Right atrium auricular region (tissue), 2 donors: Measurements from ENCODE around the gene PRR35. TPM values are rescaled to one million over a fixed set of nuclear protein-coding genes. Genes with fewer than 3 reads are reported as not detected.

ENCODE experiments used
- DNase-seq: peaks from one replicate; pipeline ENCODE4 v3.0.0-alpha.2; 2019; ENCODE audit warnings: low spot score
- H3K27ac ChIP-seq, 2 donors: fragments of 200-600 bp; sonication (generic); 1 replicate in 1 of 2; 2 replicates in 1 of 2; pipeline ENCODE4 v1.5.1; 2016 to 2019
- H3K27me3 ChIP-seq, 2 donors: fragments of 200-600 bp; sonication (generic); one replicate each; pipeline versions ENCODE4 v1.5.1 to v1.6.0; 2017 to 2019
- H3K36me3 ChIP-seq: fragments of 200-600 bp; sonication (generic); one replicate; pipeline ENCODE4 v1.5.1; 2016
- H3K4me1 ChIP-seq, 2 donors: fragments of 200-600 bp; sonication (generic); one replicate each; pipeline versions ENCODE4 v1.5.1 to v1.6.0; 2017 to 2019
- H3K4me3 ChIP-seq, 2 donors: fragments of 200-600 bp; sonication (generic); 1 replicate in 1 of 2; 2 replicates in 1 of 2; pipeline ENCODE4 v1.5.1; 2017 to 2019; ENCODE audit warnings: mild to moderate bottlenecking in 1 of 2, moderate library complexity in 1 of 2
- H3K9me3 ChIP-seq, 2 donors: fragments of 200-600 bp; sonication (generic); one replicate each; pipeline ENCODE4 v1.5.1; 2019
- total RNA-seq, 2 donors: library from RNA; depleted of rRNA; stranded (reverse); fragments of >200 nt; gene quantifications; one replicate each; pipeline ENCODE4 v1.1.0, GENCODE V29; 2016
- TF ChIP-seq, protein P1 (sequence below), 2 donors: fragments of 200-600 bp; sonication (generic); IDR thresholded peaks; one replicate each; pipeline ENCODE4 v1.5.1; 2019; ENCODE audit warnings: antibody characterized with exemption in 2 of 2

Gene PRR35
- total RNA-seq, 2 donors from 2014 or later = not detected

- no peaks in the 10 kb centered on the region for H3K27me3 ChIP-seq
- no peak overlapping the region for H3K4me3 ChIP-seq
- TF ChIP-seq, protein P1, sequence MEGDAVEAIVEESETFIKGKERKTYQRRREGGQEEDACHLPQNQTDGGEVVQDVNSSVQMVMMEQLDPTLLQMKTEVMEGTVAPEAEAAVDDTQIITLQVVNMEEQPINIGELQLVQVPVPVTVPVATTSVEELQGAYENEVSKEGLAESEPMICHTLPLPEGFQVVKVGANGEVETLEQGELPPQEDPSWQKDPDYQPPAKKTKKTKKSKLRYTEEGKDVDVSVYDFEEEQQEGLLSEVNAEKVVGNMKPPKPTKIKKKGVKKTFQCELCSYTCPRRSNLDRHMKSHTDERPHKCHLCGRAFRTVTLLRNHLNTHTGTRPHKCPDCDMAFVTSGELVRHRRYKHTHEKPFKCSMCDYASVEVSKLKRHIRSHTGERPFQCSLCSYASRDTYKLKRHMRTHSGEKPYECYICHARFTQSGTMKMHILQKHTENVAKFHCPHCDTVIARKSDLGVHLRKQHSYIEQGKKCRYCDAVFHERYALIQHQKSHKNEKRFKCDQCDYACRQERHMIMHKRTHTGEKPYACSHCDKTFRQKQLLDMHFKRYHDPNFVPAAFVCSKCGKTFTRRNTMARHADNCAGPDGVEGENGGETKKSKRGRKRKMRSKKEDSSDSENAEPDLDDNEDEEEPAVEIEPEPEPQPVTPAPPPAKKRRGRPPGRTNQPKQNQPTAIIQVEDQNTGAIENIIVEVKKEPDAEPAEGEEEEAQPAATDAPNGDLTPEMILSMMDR (IDR thresholded peaks at IDR 0.05) = no peak
- no peak overlapping the region for H3K27ac ChIP-seq
- no peaks in the 10 kb centered on the region for H3K9me3 ChIP-seq
- DNase-seq = no peak
- no peaks in the 10 kb centered on the region for H3K36me3 ChIP-seq
- peaks cover 0 to 54% of the 10 kb centered on the region in 2 donors for H3K4me1 ChIP-seq
Measured at GRCh38 chr16:530111-530817, 29.9 kb upstream of the PRR35 start.

- H3K9me3 ChIP-seq = no peaks in the 10 kb centered on the region
- DNase-seq = no peak
- no peaks in the 10 kb centered on the region for H3K36me3 ChIP-seq
- TF ChIP-seq, protein P1 (IDR thresholded peaks at IDR 0.05) = no peak
- no peak overlapping the region for H3K27ac ChIP-seq
- H3K4me1 ChIP-seq = peaks cover 0 to 44% of the 10 kb centered on the region in 2 donors
- H3K4me3 ChIP-seq = no peak overlapping the region
- H3K27me3 ChIP-seq = no peaks in the 10 kb centered on the region
Measured at GRCh38 chr16:531494-532125, 28.6 kb upstream of the PRR35 start.

- no peaks in the 10 kb centered on the region for H3K36me3 ChIP-seq
- TF ChIP-seq, protein P1 (IDR thresholded peaks at IDR 0.05) = no peak
- no peak overlapping the region for H3K27ac ChIP-seq
- H3K4me1 ChIP-seq = peaks cover 0 to 35% of the 10 kb centered on the region in 2 donors
- H3K27me3 ChIP-seq = no peaks in the 10 kb centered on the region
- no peaks in the 10 kb centered on the region for H3K9me3 ChIP-seq
- DNase-seq = no peak
- H3K4me3 ChIP-seq = no peak overlapping the region
Measured at GRCh38 chr16:533391-534123, 26.6 kb upstream of the PRR35 start.

DNA sequence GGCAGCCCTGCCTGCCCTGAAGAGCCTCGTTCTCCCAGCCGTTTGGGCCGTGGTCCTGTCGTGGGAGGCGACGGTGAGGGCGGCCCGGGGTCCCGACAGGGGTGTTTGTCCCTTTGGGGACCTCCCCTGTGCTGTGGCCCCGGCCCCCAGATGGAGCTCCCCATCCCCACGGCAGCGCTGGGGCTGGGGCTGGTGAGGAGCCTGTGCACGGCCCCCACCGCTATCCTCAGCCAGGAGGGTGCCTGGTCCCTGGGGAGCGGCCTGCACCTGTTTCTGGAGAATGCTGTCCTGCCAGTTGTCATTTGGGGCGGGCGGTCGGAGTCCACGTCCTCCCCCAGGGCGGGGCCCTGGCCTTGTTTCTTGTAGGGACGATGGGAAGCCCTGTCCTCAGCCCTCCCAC is 26.1 kb upstream of the PRR35 start:
- Histone ChIP-seq H3K4me1 (peaks cover 0 to 29% of the 10 kb centered on the region in 2 donors), H3K27ac (no peak overlapping the region), H3K4me3 (no peak overlapping the region), H3K36me3 (no peaks in the 10 kb centered on the region), H3K27me3 (no peaks in the 10 kb centered on the region), H3K9me3 (no peaks in the 10 kb centered on the region)
- TF ChIP-seq, protein P1 (IDR thresholded peaks at IDR 0.05) = no peak
- no peak for DNase-seq

DNA sequence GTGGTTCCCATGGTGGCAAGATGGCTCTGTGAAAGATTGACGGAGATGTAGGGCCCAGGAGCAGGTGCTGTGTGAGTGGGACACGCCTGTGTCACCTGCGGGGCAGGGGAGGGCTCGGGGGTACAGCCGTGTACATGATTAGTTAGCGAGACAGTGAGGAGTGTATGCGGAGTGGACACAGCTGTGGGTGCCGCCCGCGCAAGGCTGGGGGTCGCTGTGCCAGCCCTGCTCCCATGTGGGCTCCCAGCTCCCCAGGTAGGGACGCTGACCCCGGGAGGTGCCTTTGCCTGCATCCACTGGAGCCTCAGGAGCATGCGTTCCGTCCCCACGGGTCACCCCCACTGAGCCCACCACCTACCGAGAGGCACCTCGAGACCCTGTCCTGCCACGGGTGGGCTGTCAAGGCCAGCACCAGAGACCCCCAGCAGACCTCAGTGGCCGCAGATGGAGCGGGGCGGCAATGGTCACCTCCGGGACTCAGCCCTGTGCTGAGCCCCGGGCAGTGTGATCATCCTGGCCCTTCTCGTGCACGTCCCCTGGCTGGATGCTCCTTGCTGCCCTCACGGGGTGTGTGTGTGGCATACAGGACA is 25.2 kb upstream of the PRR35 start:
- DNase-seq = no peak
- TF ChIP-seq, protein P1 (IDR thresholded peaks at IDR 0.05) = no peak
- Histone ChIP-seq H3K4me3 (no peak overlapping the region), H3K27me3 (no peaks in the 10 kb centered on the region), H3K27ac (no peak overlapping the region), H3K36me3 (no peaks in the 10 kb centered on the region), H3K9me3 (no peaks in the 10 kb centered on the region), H3K4me1 (peaks cover 0 to 21% of the 10 kb centered on the region in 2 donors)
